HS-27A (cell line): ENCODE data around the gene STEAP1.

ENCODE experiments used
- DNase-seq: peaks from one replicate; pipeline ENCODE4 v3.0.0-alpha.2; 2012; ENCODE audit warnings: low read depth, missing footprints

The STEAP1 gene

DNA sequence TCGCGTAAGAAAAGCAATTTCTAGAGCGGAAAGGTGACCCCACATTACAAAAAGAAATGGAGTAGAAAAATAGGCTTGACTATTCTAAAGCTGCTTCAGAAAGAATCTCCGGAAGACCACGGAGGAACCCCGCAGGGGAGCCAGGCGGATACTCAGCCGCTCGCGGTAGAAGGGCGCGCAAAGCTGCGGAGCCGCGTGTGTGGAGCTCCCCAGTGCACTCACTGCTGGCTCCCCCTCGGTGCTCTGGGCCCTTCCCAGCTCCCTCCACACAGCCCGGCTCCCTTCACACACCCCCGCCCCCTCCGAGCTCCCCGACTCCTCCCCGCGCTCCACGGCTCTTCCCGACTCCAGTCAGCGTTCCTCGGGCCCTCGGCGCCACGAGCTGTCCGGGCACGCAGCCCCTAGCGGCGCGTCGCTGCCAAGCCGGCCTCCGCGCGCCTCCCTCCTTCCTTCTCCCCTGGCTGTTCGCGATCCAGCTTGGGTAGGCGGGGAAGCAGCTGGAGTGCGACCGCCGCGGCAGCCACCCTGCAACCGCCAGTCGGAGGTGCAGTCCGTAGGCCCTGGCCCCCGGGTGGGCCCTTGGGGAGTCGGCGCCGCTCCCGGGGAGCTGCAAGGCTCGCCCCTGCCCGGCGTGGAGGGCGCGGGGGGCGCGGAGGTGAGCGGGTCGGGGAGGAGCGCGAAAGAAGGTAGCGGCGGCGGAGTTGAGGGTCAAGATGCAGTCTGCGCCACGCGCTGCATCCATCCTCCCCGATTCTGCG lies 57.3 kb downstream of the STEAP1 start, which contains the start of gene STEAP2:
TSS of gene STEAP2 (plus strand) at position 350 of the 758 bp plus-strand sequence. CDS start 13,343 bp downstream, outside the sequence.
- DNase-seq: peak; percentile 58

- no peak for DNase-seq
Measured at GRCh38 chr7:90212149-90212495, 57.9 kb downstream of the STEAP1 start.

GRCh38 chr7:90213521-90213920 lies 59.3 kb downstream of the STEAP1 start:
- no peak for DNase-seq
